GM23338 (cell line): ENCODE results near the gene PHLDB3. TPM values are rescaled to one million over a fixed set of nuclear protein-coding genes. Genes with fewer than 3 reads are reported as not detected.

Experiments used
- EZH2 ChIP-seq: fragments of 200-600 bp; sonication (generic); IDR thresholded peaks from one replicate; pipeline ENCODE4 v1.8.0; 2017; ENCODE audit warnings: antibody characterized with exemption, mild to moderate bottlenecking, low read depth; ENCODE audit not compliant: unreplicated experiment
- EZH2phosphoT487 ChIP-seq: fragments of 200-600 bp; sonication (generic); IDR thresholded peaks from one replicate; pipeline ENCODE4 v1.8.1; 2018; ENCODE audit warnings: antibody characterized with exemption; ENCODE audit not compliant: unreplicated experiment
- JUNB ChIP-seq: IDR thresholded peaks from one replicate; pipeline ENCODE4 v1.6.1; 2016; ENCODE audit warnings: antibody characterized with exemption; ENCODE audit not compliant: unreplicated experiment
- POLR2AphosphoS5 ChIP-seq: IDR thresholded peaks from 2 replicates; pipeline ENCODE4 v1.6.1; 2016; ENCODE audit warnings: antibody characterized with exemption, low read depth
- STAT1 ChIP-seq: IDR thresholded peaks from one replicate; pipeline ENCODE4 v1.6.1; 2016; ENCODE audit warnings: antibody characterized with exemption; ENCODE audit not compliant: unreplicated experiment
- ZNF331 ChIP-seq: fragments of 250-450 bp; sonication (Bioruptor Pico); IDR thresholded peaks from 2 replicates; pipeline ENCODE4 v1.5.0; 2020; ENCODE audit warnings: low read depth, mild to moderate bottlenecking, moderate library complexity
- polyA plus RNA-seq: library from polyadenylated mRNA; unstranded; fragments of >200 nt; fragmentation: Nextera tagmentation; extraction: Ambion mirVana; gene quantifications from 2 replicates; pipeline ENCODE4 v1.2.1, GENCODE V29; 2016
- total RNA-seq: library from RNA; depleted of rRNA; stranded (reverse); fragments of >200 nt; shearing (Covaris generic); gene quantifications from 2 replicates; pipeline ENCODE4 v1.2.3, GENCODE V29; 2014
- TF ChIP-seq, protein P1 (sequence below): fragments of 250-450 bp; sonication (Bioruptor Pico); IDR thresholded peaks from 2 replicates; pipeline ENCODE4 v1.5.0; 2020; ENCODE audit warnings: mild to moderate bottlenecking, moderate library complexity
- TF ChIP-seq, protein P2 (sequence below): IDR thresholded peaks from 2 replicates; pipeline ENCODE4 v1.6.1; 2016; ENCODE audit warnings: antibody characterized with exemption

Gene PHLDB3
- total and polyA plus RNA-seq, 2 experiments from 2014 or later: 6.3 to 15.4 TPM

DNA sequence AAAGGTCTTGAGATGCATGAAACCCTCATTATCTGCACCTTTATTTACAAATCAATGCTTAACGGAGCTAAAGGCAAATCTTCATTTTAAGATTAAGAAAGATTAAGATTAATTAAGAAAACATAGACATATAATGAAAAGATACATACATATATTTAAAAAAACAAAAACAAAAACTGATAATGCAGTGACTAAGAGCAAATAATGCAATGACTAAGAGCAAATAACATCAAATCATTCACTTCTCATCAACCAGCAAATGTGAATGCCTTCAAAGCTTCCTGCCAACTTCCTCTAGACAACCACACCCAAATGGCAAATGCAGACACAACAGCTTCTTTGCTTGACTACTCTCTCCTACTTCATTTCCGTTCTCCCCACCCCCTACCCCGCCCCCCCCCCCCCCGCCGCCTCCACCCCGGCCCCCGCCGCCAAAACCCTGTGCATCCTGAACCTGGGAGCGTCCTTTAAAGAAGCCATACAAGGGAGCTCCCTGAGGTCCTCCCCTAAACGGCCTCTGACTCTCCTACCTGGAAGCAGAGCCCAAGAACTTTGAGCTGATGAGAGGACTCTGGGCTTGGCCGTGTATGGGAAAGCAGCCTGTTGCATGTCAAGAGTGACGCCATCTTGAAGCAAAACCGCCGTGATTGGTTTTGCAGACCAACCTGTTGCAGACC, 65.4 kb downstream of the PHLDB3 start (continued):
- TF ChIP-seq, protein P1, sequence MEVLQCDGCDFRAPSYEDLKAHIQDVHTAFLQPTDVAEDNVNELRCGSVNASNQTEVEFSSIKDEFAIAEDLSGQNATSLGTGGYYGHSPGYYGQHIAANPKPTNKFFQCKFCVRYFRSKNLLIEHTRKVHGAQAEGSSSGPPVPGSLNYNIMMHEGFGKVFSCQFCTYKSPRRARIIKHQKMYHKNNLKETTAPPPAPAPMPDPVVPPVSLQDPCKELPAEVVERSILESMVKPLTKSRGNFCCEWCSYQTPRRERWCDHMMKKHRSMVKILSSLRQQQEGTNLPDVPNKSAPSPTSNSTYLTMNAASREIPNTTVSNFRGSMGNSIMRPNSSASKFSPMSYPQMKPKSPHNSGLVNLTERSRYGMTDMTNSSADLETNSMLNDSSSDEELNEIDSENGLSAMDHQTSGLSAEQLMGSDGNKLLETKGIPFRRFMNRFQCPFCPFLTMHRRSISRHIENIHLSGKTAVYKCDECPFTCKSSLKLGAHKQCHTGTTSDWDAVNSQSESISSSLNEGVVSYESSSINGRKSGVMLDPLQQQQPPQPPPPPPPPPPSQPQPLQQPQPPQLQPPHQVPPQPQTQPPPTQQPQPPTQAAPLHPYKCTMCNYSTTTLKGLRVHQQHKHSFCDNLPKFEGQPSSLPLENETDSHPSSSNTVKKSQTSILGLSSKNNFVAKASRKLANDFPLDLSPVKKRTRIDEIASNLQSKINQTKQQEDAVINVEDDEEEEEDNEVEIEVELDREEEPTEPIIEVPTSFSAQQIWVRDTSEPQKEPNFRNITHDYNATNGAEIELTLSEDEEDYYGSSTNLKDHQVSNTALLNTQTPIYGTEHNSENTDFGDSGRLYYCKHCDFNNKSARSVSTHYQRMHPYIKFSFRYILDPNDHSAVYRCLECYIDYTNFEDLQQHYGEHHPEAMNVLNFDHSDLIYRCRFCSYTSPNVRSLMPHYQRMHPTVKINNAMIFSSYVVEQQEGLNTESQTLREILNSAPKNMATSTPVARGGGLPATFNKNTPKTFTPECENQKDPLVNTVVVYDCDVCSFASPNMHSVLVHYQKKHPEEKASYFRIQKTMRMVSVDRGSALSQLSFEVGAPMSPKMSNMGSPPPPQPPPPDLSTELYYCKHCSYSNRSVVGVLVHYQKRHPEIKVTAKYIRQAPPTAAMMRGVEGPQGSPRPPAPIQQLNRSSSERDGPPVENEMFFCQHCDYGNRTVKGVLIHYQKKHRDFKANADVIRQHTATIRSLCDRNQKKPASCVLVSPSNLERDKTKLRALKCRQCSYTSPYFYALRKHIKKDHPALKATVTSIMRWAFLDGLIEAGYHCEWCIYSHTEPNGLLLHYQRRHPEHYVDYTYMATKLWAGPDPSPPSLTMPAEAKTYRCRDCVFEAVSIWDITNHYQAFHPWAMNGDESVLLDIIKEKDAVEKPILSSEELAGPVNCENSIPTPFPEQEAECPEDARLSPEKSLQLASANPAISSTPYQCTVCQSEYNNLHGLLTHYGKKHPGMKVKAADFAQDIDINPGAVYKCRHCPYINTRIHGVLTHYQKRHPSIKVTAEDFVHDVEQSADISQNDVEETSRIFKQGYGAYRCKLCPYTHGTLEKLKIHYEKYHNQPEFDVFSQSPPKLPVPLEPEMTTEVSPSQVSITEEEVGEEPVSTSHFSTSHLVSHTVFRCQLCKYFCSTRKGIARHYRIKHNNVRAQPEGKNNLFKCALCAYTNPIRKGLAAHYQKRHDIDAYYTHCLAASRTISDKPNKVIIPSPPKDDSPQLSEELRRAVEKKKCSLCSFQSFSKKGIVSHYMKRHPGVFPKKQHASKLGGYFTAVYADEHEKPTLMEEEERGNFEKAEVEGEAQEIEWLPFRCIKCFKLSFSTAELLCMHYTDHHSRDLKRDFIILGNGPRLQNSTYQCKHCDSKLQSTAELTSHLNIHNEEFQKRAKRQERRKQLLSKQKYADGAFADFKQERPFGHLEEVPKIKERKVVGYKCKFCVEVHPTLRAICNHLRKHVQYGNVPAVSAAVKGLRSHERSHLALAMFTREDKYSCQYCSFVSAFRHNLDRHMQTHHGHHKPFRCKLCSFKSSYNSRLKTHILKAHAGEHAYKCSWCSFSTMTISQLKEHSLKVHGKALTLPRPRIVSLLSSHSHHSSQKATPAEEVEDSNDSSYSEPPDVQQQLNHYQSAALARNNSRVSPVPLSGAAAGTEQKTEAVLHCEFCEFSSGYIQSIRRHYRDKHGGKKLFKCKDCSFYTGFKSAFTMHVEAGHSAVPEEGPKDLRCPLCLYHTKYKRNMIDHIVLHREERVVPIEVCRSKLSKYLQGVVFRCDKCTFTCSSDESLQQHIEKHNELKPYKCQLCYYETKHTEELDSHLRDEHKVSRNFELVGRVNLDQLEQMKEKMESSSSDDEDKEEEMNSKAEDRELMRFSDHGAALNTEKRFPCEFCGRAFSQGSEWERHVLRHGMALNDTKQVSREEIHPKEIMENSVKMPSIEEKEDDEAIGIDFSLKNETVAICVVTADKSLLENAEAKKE (CRISPR knock-in tag): no peak
- TF ChIP-seq POLR2AphosphoS5 (no peak), EZH2phosphoT487 (no peak), JUNB (no peak), EZH2 (no peak), ZNF331 (CRISPR knock-in tag) (no peak), STAT1 (no peak)
- TF ChIP-seq, protein P2, sequence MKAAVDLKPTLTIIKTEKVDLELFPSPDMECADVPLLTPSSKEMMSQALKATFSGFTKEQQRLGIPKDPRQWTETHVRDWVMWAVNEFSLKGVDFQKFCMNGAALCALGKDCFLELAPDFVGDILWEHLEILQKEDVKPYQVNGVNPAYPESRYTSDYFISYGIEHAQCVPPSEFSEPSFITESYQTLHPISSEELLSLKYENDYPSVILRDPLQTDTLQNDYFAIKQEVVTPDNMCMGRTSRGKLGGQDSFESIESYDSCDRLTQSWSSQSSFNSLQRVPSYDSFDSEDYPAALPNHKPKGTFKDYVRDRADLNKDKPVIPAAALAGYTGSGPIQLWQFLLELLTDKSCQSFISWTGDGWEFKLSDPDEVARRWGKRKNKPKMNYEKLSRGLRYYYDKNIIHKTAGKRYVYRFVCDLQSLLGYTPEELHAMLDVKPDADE: no peak
